OCI-LY3 (cell line): ENCODE results near the gene LYPD6.

Experiments used
- H2AFZ ChIP-seq: fragments of 200-600, 300-600 bp; shearing (Covaris generic); 2 replicates; pipeline ENCODE4 v1.6.0; 2014; ENCODE audit warnings: antibody characterized with exemption, low read depth, low read length
- H3K27ac ChIP-seq: fragments of 200-600, 300-600 bp; sonication (generic); 2 replicates; pipeline ENCODE4 v1.5.1; 2014; ENCODE audit warnings: mild to moderate bottlenecking, low read length, moderate library complexity, mixed read lengths
- H3K27me3 ChIP-seq: fragments of 200-600, 300-600 bp; sonication (generic); 2 replicates; pipeline ENCODE4 v1.6.1; 2014; ENCODE audit warnings: low read depth, low read length, mixed read lengths
- H3K36me3 ChIP-seq: fragments of 200-600, 300-600 bp; sonication (generic); replicated peaks from 2 replicates; pipeline ENCODE3; 2014; ENCODE audit warnings: low read depth, low read length, mixed read lengths
- H3K4me1 ChIP-seq: fragments of 300-600, 200-600 bp; sonication (generic); 2 replicates; pipeline ENCODE4 v1.6.1; 2014; ENCODE audit warnings: low read length, mixed read lengths
- H3K4me2 ChIP-seq: fragments of 200-600, 300-600 bp; sonication (generic); 2 replicates; pipeline ENCODE4 v1.6.1; 2014; ENCODE audit warnings: low read length, mixed read lengths
- H3K4me3 ChIP-seq: fragments of 300-600, 200-600 bp; sonication (generic); 2 replicates; pipeline ENCODE4 v1.5.1; 2014; ENCODE audit warnings: antibody characterized with exemption, mild to moderate bottlenecking, low read length, moderate library complexity
- H3K79me2 ChIP-seq: fragments of 300-600, 200-600 bp; shearing (Covaris generic); 2 replicates; pipeline ENCODE4 v1.6.1; 2014; ENCODE audit warnings: mild to moderate bottlenecking, low read length, mixed read lengths
- H3K9ac ChIP-seq: fragments of 300-600, 200-600 bp; shearing (Covaris generic); 2 replicates; pipeline ENCODE4 v1.6.0; 2014; ENCODE audit warnings: mild to moderate bottlenecking, low read length, moderate library complexity
- H3K9me3 ChIP-seq: fragments of 200-600, 300-600 bp; shearing (Covaris generic); 2 replicates; pipeline ENCODE4 v1.6.1; 2014; ENCODE audit warnings: low read length, mixed read lengths; ENCODE audit not compliant: insufficient read depth
- H4K20me1 ChIP-seq: fragments of 200-600, 300-600 bp; sonication (generic); 2 replicates; pipeline ENCODE4 v1.6.1; 2016; ENCODE audit warnings: low read length, mixed read lengths; ENCODE audit not compliant: insufficient read depth
- EZH2phosphoT487 ChIP-seq: fragments of 200-600 bp; shearing (Covaris generic); IDR thresholded peaks from 2 replicates; pipeline ENCODE4 v1.6.1; 2018; ENCODE audit warnings: antibody characterized with exemption, mixed run types, low read depth
- TF ChIP-seq, protein P1 (sequence below): fragments of 200-600, 300-600 bp; sonication (generic); IDR thresholded peaks from 2 replicates; pipeline ENCODE4 v1.5.1; 2014; ENCODE audit warnings: antibody characterized with exemption, low read length, low read depth

LYPD6 gene

DNA sequence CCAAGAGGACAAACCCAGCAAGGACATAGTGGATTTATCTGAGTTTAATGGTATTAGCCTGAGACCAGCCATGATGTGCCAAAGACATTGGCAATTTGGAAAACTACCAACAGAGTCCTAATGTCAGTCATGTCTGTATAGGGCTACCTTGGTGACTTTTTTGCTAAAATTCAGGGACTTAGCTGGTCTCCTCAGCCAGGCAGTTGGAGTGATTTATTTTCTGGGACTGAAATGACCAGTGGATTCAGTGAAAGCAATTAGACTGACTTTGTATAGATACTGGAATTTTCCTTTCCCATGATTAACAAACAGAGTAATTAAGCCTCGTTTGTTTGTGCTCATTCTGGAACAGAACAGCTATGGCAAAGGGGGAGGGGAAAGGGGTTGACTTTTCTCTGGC is 55.0 kb downstream of the LYPD6 start:
- no peaks in the 10 kb centered on the region for H3K79me2 ChIP-seq
- H3K27me3 ChIP-seq: peaks cover 6% of the 10 kb centered on the region; the same call in 1 of the 2 replicates
- H3K4me1 ChIP-seq: no peaks in the 10 kb centered on the region
- H3K27ac ChIP-seq: no peak overlapping the region
- no peak overlapping the region for H3K4me3 ChIP-seq
- no peak overlapping the region for H3K4me2 ChIP-seq
- H4K20me1 ChIP-seq: no peaks in the 10 kb centered on the region
- H2AFZ ChIP-seq: no peak overlapping the region
- no peaks in the 10 kb centered on the region for H3K9me3 ChIP-seq
- TF ChIP-seq, protein P1, sequence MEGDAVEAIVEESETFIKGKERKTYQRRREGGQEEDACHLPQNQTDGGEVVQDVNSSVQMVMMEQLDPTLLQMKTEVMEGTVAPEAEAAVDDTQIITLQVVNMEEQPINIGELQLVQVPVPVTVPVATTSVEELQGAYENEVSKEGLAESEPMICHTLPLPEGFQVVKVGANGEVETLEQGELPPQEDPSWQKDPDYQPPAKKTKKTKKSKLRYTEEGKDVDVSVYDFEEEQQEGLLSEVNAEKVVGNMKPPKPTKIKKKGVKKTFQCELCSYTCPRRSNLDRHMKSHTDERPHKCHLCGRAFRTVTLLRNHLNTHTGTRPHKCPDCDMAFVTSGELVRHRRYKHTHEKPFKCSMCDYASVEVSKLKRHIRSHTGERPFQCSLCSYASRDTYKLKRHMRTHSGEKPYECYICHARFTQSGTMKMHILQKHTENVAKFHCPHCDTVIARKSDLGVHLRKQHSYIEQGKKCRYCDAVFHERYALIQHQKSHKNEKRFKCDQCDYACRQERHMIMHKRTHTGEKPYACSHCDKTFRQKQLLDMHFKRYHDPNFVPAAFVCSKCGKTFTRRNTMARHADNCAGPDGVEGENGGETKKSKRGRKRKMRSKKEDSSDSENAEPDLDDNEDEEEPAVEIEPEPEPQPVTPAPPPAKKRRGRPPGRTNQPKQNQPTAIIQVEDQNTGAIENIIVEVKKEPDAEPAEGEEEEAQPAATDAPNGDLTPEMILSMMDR: no peak
- no peak for TF ChIP-seq EZH2phosphoT487
- no peak overlapping the region for H3K9ac ChIP-seq
- H3K36me3 ChIP-seq: no peaks in the 10 kb centered on the region

DNA sequence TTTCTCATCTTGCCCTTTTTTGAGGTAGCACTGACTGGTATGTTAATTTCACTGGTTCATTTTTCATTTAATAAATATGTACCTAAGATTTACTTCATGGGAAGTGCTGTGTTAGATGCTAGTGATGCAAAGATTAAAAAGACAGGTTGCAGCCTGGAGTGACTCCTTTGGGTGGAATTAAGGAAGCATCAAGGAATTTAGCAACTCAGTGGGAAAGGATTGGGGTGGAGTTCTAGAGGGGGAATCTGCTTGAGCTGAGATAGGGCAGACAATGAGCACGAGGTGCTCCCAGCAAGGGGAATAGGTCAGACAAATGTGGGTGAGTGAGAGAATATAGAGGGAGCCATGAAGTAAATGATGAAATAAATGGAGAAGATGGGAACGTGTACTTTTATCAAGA is 57.0 kb downstream of the LYPD6 start:
- H4K20me1 ChIP-seq: no peaks in the 10 kb centered on the region
- H3K4me1 ChIP-seq: no peaks in the 10 kb centered on the region
- no peak overlapping the region for H2AFZ ChIP-seq
- no peaks in the 10 kb centered on the region for H3K79me2 ChIP-seq
- no peak overlapping the region for H3K4me2 ChIP-seq
- H3K9ac ChIP-seq: no peak overlapping the region
- no peak overlapping the region for H3K4me3 ChIP-seq
- H3K27me3 ChIP-seq: no peaks in the 10 kb centered on the region
- TF ChIP-seq EZH2phosphoT487: no peak
- TF ChIP-seq, protein P1: no peak
- no peak overlapping the region for H3K27ac ChIP-seq
- H3K9me3 ChIP-seq: no peaks in the 10 kb centered on the region
- H3K36me3 ChIP-seq: no peaks in the 10 kb centered on the region

DNA sequence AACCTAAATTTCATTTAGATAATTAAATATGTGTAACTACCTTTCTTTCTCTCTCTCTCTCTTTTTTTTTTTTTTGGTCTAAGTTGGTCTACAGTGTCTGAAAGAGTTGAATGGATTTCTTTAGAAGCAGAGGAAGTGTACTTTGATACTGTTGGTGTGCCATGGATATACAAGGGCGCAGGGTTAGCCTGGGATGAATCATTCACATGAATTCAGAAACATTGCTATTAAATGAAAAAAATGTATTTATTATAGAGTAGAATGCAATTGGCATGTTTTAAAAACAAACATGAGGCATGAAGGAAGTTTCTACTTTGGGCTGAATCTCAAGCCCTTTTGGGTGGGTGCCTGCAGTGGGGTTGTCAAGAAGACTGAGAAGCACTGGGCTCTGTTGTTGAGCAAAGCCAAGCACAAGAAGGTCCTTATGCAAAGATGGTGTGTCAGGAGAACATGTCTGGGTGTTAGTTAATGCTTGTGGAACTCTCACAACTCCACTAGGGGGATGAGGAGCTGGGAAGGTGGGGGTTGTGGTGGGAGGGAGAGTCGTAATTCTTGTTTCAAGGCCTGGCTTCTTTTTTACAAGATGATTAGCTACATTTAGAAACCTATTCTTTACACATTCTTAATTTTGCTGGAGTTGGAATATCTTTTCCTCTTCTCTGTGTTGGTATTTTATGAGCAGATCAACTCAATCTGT is 57.9 kb downstream of the LYPD6 start:
- H3K4me1 ChIP-seq: no peaks in the 10 kb centered on the region
- TF ChIP-seq EZH2phosphoT487: no peak
- TF ChIP-seq, protein P1: no peak
- H3K27me3 ChIP-seq: no peaks in the 10 kb centered on the region
- H2AFZ ChIP-seq: no peak overlapping the region
- no peak overlapping the region for H3K4me3 ChIP-seq
- H3K9ac ChIP-seq: no peak overlapping the region
- H3K36me3 ChIP-seq: no peaks in the 10 kb centered on the region
- H3K27ac ChIP-seq: no peak overlapping the region
- H3K9me3 ChIP-seq: no peaks in the 10 kb centered on the region
- H3K79me2 ChIP-seq: no peaks in the 10 kb centered on the region
- H3K4me2 ChIP-seq: no peak overlapping the region
- no peaks in the 10 kb centered on the region for H4K20me1 ChIP-seq

- H3K4me2 ChIP-seq: no peak overlapping the region
These were observed 59.2 kb downstream of the LYPD6 start for GRCh38 chr2:149389506-149390167.

More at GRCh38 chr2:149389506-149390167, 59.2 kb downstream of the LYPD6 start:
- Histone ChIP-seq H3K79me2 (no peaks in the 10 kb centered on the region), H3K4me1 (no peaks in the 10 kb centered on the region), H3K4me3 (no peak overlapping the region), H3K27ac (no peak overlapping the region), H3K36me3 (no peaks in the 10 kb centered on the region), H3K27me3 (no peaks in the 10 kb centered on the region), H3K9me3 (no peaks in the 10 kb centered on the region), H3K9ac (no peak overlapping the region), H4K20me1 (no peaks in the 10 kb centered on the region), H2AFZ (no peak overlapping the region)
- TF ChIP-seq, protein P1: no peak
- TF ChIP-seq EZH2phosphoT487: no peak
